Activated T-cell treated with anti-CD3 and anti-CD28 coated beads, Interleukin-2, amount 50 U/mL, for 72 hours (primary cell): ENCODE measurements around the gene DNAJA3. TPM values are rescaled to one million over a fixed set of nuclear protein-coding genes. Genes with fewer than 3 reads are reported as not detected.
"Not testable (repeated sequence)": the region's sequence is repeated elsewhere in the genome, so short reads cannot be mapped to it uniquely, and the experiment has no call there.

ENCODE experiments used
- ATAC-seq, 2 donors: fragments of 150-1000 bp; cut with Tn5 transposase; replicated peaks in 1 of 2; 2 replicates each; pipeline ENCODE4 v1.10.0; 2021; ENCODE audit warnings: moderate library complexity in 2 of 2, mild to moderate bottlenecking in 1 of 2
- DNase-seq, 2 donors: peaks; one replicate each; pipeline ENCODE4 v3.0.0; 2021 to 2022; ENCODE audit warnings: mixed read lengths in 1 of 2
- H3K27ac Mint-ChIP-seq: one replicate; pipeline ENCODE4 v1.8.0; 2022; ENCODE audit warnings: mild to moderate bottlenecking, moderate library complexity, mixed read lengths
- H3K27me3 Mint-ChIP-seq: one replicate; pipeline ENCODE4 v1.8.0; 2022; ENCODE audit warnings: low read depth, mixed read lengths
- H3K36me3 Mint-ChIP-seq, 2 donors: one replicate each; pipeline ENCODE4 v1.8.0; 2022; ENCODE audit warnings: mixed read lengths in 2 of 2, mild to moderate bottlenecking in 1 of 2; ENCODE audit not compliant: insufficient read depth in 2 of 2
- H3K4me1 Mint-ChIP-seq: one replicate; pipeline ENCODE4 v1.8.0; 2022; ENCODE audit warnings: low read depth, mixed read lengths
- H3K4me3 Mint-ChIP-seq, 2 donors: one replicate each; pipeline ENCODE4 v1.8.0; 2022; ENCODE audit warnings: mild to moderate bottlenecking in 2 of 2, mixed read lengths in 2 of 2, moderate library complexity in 2 of 2
- H3K9me3 Mint-ChIP-seq, 2 donors: one replicate each; pipeline ENCODE4 v1.8.0; 2022; ENCODE audit warnings: mixed read lengths in 2 of 2
- total RNA-seq, 2 donors: library from RNA; stranded (reverse); gene quantifications; one replicate each; pipeline ENCODE4 v1.2.3, GENCODE V29; 2022

The DNAJA3 gene
- total RNA-seq, 2 donors from 2014 or later = 83.6 to 98.7 TPM

GRCh38 chr16:4391631-4392381 lies 33.9 kb upstream of the DNAJA3 start:
- Mint-ChIP-seq H3K27ac (no peak overlapping the region), H3K4me1 (no peaks in the 10 kb centered on the region), H3K27me3 (no peaks in the 10 kb centered on the region), H3K4me3 (no peak overlapping the region), H3K36me3 (peaks cover 2 to 6% of the 10 kb centered on the region in 2 donors), H3K9me3 (no peaks in the 10 kb centered on the region)
- ATAC-seq (no peak), DNase-seq (no peak)

GRCh38 chr16:4392382-4393239 lies 33.1 kb upstream of the DNAJA3 start:
- Mint-ChIP-seq H3K4me1 (no peaks in the 10 kb centered on the region), H3K4me3 (no peak overlapping the region), H3K36me3 (peaks cover 2 to 6% of the 10 kb centered on the region in 2 donors), H3K27me3 (no peaks in the 10 kb centered on the region), H3K27ac (no peak overlapping the region), H3K9me3 (no peaks in the 10 kb centered on the region)
- DNase-seq (no peak), ATAC-seq (no peak)

GRCh38 chr16:4393240-4393600 lies 32.4 kb upstream of the DNAJA3 start:
- Mint-ChIP-seq H3K27ac (no peak overlapping the region), H3K4me3 (no peak overlapping the region), H3K27me3 (no peaks in the 10 kb centered on the region), H3K36me3 (peaks cover 2 to 6% of the 10 kb centered on the region in 2 donors), H3K9me3 (no peaks in the 10 kb centered on the region), H3K4me1 (no peaks in the 10 kb centered on the region)
- DNase-seq = no peak
- no peak for ATAC-seq

DNA sequence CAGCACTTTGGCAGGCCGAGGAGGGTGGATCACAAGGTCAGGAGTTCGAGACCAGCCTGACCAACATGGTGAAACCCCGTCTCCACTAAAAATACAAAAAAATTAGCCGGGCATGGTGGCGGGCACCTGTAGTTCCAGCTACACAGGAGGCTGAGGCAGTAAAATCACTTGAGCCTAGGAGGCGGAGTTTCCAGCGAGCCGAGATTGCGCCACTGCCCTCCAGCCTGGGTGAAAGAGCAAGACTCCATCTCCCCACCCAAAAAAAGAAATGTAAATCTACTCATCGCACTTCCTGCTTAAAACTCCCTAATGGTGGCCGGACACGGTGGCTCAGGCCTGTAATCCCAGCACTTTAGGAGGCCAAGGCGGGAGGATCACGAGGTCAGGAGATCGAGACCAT lies 31.8 kb upstream of the DNAJA3 start:
- not testable (repeated sequence) for H3K4me3 Mint-ChIP-seq, H3K27ac Mint-ChIP-seq, H3K4me1 Mint-ChIP-seq, ATAC-seq, DNase-seq, H3K36me3 Mint-ChIP-seq, H3K9me3 Mint-ChIP-seq, H3K27me3 Mint-ChIP-seq

GRCh38 chr16:4395055-4395726 lies 30.5 kb upstream of the DNAJA3 start:
- no peak for ATAC-seq
- no peak overlapping the region for H3K4me3 Mint-ChIP-seq
- peaks cover 2 to 6% of the 10 kb centered on the region in 2 donors for H3K36me3 Mint-ChIP-seq
- H3K27ac Mint-ChIP-seq = no peak overlapping the region
- DNase-seq = no peak
- H3K27me3 Mint-ChIP-seq = no peaks in the 10 kb centered on the region
- H3K9me3 Mint-ChIP-seq = no peaks in the 10 kb centered on the region
- H3K4me1 Mint-ChIP-seq = no peaks in the 10 kb centered on the region

DNA sequence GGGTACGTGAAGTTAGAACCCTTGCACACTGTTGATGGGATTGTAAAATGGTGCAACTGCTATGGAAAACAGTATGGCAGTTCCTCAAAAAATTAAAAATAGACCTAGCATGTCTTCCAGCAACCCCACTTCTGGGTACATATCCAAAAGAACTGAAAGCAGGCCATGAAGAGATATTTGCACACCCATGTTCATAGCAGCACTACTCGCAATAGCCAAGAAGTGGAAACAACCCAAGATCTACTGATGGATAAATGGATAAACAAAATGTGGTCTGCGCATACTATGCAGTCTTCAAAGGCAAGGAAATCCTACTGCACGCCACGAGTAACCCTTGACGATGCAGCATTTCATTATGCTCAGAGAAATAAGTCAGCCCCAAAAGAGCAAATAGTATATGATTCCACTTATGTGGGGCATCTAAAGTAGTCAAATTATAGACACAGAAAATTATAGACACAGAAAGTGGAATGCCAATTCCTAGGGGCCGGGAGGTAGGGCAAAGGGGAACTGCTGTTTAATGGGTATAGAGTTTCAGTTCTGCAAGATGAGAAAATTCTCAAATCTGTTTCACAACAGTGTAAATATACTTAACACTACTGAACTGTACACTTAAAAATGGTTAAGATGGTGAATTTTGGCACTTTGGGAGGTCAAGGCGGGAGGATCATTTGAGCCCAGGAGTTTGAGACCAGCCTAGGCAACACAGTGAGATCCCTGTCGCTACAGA lies 26.5 kb upstream of the DNAJA3 start:
- Mint-ChIP-seq H3K27me3 (no peaks in the 10 kb centered on the region), H3K27ac (no peak overlapping the region), H3K36me3 (peaks cover 7 to 14% of the 10 kb centered on the region in 2 donors), H3K4me1 (no peaks in the 10 kb centered on the region), H3K9me3 (no peaks in the 10 kb centered on the region), H3K4me3 (no peak overlapping the region)
- ATAC-seq (no peak), DNase-seq (no peak)

- ATAC-seq = no peak
- H3K9me3 Mint-ChIP-seq = no peaks in the 10 kb centered on the region
- H3K36me3 Mint-ChIP-seq = peaks cover 10 to 13% of the 10 kb centered on the region in 2 donors
- no peak for DNase-seq
- no peaks in the 10 kb centered on the region for H3K27me3 Mint-ChIP-seq
- H3K4me1 Mint-ChIP-seq = no peaks in the 10 kb centered on the region
- no peak overlapping the region for H3K27ac Mint-ChIP-seq
- H3K4me3 Mint-ChIP-seq = no peak overlapping the region
These were observed 24.6 kb upstream of the DNAJA3 start for GRCh38 chr16:4401094-4401501.

GRCh38 chr16:4401510-4401909 lies 24.2 kb upstream of the DNAJA3 start:
- Mint-ChIP-seq H3K27ac (no peak overlapping the region), H3K27me3 (no peaks in the 10 kb centered on the region), H3K4me3 (no peak overlapping the region), H3K4me1 (no peaks in the 10 kb centered on the region), H3K9me3 (no peaks in the 10 kb centered on the region), H3K36me3 (peaks cover 10 to 15% of the 10 kb centered on the region in 2 donors)
- ATAC-seq = no peak
- no peak for DNase-seq

- Mint-ChIP-seq H3K4me3 (no peak overlapping the region), H3K4me1 (no peaks in the 10 kb centered on the region), H3K27ac (no peak overlapping the region), H3K36me3 (peaks cover 10 to 15% of the 10 kb centered on the region in 2 donors), H3K27me3 (no peaks in the 10 kb centered on the region), H3K9me3 (no peaks in the 10 kb centered on the region)
- DNase-seq (peak; percentile 70 to 76), ATAC-seq (peak; percentile 64 to 75)
These were observed 23.1 kb upstream of the DNAJA3 start for GRCh38 chr16:4402439-4403132.

GRCh38 chr16:4403133-4403949 lies 22.3 kb upstream of the DNAJA3 start:
- Mint-ChIP-seq H3K36me3 (peaks cover 10 to 15% of the 10 kb centered on the region in 2 donors), H3K4me1 (no peaks in the 10 kb centered on the region), H3K27ac (no peak overlapping the region), H3K4me3 (no peak overlapping the region), H3K27me3 (no peaks in the 10 kb centered on the region), H3K9me3 (no peaks in the 10 kb centered on the region)
- no peak for DNase-seq
- peak; percentile 10 to 18 for ATAC-seq

DNA sequence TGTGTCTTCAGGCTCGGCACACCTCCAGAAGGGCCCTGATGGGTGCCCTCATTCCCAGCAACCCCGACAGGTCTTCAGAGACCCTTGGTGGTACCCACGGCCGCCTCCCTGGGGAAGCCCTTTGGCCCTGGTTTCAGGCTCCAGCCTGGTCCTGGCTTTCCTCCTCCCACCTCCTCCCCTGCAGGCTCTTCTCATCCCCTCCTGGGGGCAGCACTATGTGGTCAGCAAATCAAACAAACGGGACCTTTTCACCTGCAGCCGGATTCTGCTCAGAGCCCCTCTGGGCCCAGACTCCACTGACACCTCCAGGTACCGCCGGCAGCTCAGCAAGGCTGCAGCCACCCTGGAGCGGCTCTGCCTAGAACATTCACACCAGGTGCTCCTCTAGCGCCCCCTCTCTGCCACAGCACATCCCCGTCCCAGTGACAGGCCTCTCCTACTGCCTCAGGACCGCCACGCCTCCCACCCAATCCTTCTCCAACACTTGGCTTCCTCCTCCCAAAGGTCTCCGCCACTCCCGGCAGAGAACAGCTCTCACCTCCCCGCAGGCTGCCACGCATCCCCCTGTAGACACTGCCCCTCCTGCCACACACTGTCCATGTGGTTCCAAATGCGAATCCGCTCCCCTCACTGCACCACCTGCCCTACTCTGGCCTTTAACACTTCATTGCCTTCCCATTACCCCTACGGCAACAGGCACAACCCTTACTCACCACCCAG lies 21.3 kb upstream of the DNAJA3 start:
- no peaks in the 10 kb centered on the region for H3K9me3 Mint-ChIP-seq
- H3K4me1 Mint-ChIP-seq = no peaks in the 10 kb centered on the region
- no peaks in the 10 kb centered on the region for H3K27me3 Mint-ChIP-seq
- peak; percentile 43 to 47 for DNase-seq
- no peak overlapping the region for H3K4me3 Mint-ChIP-seq
- ATAC-seq = peak; percentile 46 to 48
- peaks cover 10 to 14% of the 10 kb centered on the region in 2 donors for H3K36me3 Mint-ChIP-seq
- no peak overlapping the region for H3K27ac Mint-ChIP-seq
